Measurements from ENCODE around the gene RAD51B. TPM values are rescaled to one million over a fixed set of nuclear protein-coding genes. Genes with fewer than 3 reads are reported as not detected.
A peak's percentile ranks its signal among the peaks of the same experiment; 100 is the strongest.

Gene RAD51B
- total RNA-seq, 1 experiment from 2014 or later, result 14.2 TPM

DNA sequence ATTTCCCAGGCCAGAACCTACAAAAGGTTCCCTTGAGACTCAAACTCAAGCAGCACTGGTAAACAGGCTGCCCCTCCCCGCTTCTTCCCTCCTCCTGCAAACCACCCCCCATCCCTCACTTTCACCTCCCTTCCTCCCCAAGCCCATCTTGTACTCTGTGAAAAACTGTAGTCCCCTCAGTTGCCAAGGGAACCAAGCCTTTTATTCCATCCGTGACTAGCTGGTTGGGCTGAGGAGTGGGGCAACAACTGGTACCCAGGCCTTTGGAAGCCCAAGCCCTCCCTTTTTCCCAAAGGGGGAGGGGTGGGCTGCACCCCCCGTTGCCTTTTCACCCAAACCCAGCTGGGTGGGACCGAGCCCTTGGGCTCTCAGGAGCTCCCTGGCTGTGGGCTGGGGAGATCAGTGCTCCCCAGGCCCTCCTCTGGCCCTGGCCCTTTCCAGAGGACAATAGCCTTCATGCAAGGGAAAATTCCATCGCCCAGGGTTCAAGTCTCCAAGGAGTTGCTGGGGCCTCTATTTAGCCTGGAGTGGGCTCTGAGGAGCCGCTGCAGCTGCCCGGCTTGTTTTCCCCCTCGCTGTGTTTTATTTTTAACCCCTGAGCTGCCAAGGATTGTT is 911.3 kb downstream of the RAD51B start:
- no peaks in the 10 kb centered on the region for H3K36me3 Mint-ChIP-seq
- ChIA-PET CTCF (interaction anchor here (0.5 to 1.7 kb wide), 9 partner anchors 12 to 368 kb away, joined by 3 to 6 read pairs (median 4); no protein-coding TSS in a partner anchor), POLR2A (interaction anchor here (0.7 to 1.4 kb wide), 2 partner anchors 32 to 62 kb away, joined by 6 to 12 read pairs; partner anchors contain the start of gene ZFP36L1)
- ATAC-seq, result peak; percentile 83
- H3K4me3 Mint-ChIP-seq, result no peak overlapping the region
- peaks cover 3% of the 10 kb centered on the region; the same call in 1 of the 2 replicates for H3K9me3 Mint-ChIP-seq
- no peak overlapping the region for H3K27ac Mint-ChIP-seq
- no peaks in the 10 kb centered on the region for H3K27me3 Mint-ChIP-seq (ENCODE audit: low read depth)
- DNase-seq (ENCODE audit: low spot score), result peak; percentile 27
- TF ChIP-seq ZNF423 (CRISPR knock-in tag; IDR thresholded peaks at IDR 0.05) (peak; percentile 88), SP1 (CRISPR knock-in tag; conservative IDR thresholded peaks at IDR 0.05) (0 out of 2 replicates have a peak, but pooled peaks have one; percentile 32), HMGA2 (CRISPR knock-in tag; IDR thresholded peaks at IDR 0.05) (peak; percentile 51), ZNF263 (CRISPR knock-in tag; IDR thresholded peaks at IDR 0.05; ENCODE audit: low read depth) (peak; percentile 71; the same call in 1 of the 2 replicates), CREB1 (CRISPR knock-in tag; IDR thresholded peaks at IDR 0.05) (no peak), CBFB (CRISPR knock-in tag; IDR thresholded peaks at IDR 0.05; ENCODE audit: low read depth) (no peak)
- peaks cover 29% of the 10 kb centered on the region for H3K4me1 Mint-ChIP-seq

DNA sequence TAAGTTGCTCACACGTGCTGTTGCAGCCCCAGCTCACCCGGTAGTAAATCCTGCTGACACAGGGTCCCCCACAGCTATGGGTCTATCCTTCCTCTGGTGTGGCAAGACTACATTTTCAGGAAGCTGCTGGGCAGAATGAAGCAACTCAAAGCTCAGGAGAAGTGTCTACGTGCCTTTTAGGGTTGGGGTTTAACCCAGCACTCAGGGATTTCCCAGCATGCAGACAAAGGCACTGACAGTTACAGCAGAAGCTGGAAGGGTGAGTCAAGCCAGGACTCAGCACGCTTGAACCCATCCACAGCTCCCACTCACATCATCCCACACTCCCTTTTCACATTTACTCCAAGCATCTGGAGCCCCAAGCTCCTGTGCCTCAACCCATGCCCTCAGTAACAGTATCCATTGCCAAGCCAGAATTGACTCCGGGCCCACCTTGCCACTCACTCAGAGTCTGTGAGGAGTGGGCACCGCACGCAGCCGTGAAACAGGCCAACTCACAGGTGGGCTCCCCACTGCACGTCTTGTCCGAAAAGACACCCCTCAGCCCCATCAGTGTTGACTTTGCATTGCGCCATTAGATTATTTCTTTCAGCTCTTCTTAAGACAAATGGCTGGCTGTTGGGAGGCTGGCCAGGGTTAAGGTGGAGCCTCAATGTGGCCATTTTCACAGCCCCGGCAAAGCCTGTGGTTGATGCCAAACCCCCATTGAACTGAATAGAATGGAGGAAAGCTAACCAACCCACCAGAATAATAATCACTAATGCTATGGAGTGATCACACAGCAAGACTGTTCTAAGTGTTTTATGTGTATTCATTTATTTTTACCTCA is 913.7 kb downstream of the RAD51B start:
- Mint-ChIP-seq H3K4me1 (peaks cover 41% of the 10 kb centered on the region), H3K36me3 (no peaks in the 10 kb centered on the region), H3K4me3 (no peak overlapping the region), H3K27ac (no peak overlapping the region), H3K27me3 (ENCODE audit: low read depth) (no peaks in the 10 kb centered on the region; the same call in 1 of the 2 replicates), H3K9me3 (no peaks in the 10 kb centered on the region)
- no peak for TF ChIP-seq ESRRA (CRISPR knock-in tag; IDR thresholded peaks at IDR 0.05; ENCODE audit: borderline replicate concordance)
- no peak for TF ChIP-seq NR3C1 (CRISPR knock-in tag; conservative IDR thresholded peaks at IDR 0.05; ENCODE audit: low read depth)
- TF ChIP-seq ZNF281 (CRISPR knock-in tag; IDR thresholded peaks at IDR 0.05), result no peak
- TF ChIP-seq, protein P1, sequence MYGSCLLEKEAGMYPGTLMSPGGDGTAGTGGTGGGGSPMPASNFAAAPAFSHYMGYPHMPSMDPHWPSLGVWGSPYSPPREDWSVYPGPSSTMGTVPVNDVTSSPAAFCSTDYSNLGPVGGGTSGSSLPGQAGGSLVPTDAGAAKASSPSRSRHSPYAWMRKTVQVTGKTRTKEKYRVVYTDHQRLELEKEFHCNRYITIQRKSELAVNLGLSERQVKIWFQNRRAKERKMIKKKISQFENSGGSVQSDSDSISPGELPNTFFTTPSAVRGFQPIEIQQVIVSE (CRISPR knock-in tag; IDR thresholded peaks at IDR 0.05; ENCODE audit: borderline replicate concordance), result no peak
- TF ChIP-seq, protein P2, sequence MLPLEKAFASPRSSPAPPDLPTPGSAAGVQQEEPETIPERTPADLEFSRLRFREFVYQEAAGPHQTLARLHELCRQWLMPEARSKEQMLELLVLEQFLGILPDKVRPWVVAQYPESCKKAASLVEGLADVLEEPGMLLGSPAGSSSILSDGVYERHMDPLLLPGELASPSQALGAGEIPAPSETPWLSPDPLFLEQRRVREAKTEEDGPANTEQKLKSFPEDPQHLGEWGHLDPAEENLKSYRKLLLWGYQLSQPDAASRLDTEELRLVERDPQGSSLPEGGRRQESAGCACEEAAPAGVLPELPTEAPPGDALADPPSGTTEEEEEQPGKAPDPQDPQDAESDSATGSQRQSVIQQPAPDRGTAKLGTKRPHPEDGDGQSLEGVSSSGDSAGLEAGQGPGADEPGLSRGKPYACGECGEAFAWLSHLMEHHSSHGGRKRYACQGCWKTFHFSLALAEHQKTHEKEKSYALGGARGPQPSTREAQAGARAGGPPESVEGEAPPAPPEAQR (CRISPR knock-in tag; IDR thresholded peaks at IDR 0.05), result no peak
- TF ChIP-seq PRRX2 (CRISPR knock-in tag; IDR thresholded peaks at IDR 0.05), result no peak
- CTCF ChIA-PET, result interaction anchor here (0.8 to 1.2 kb wide), 2 partner anchors 57 to 374 kb away, joined by 3 read pairs; no protein-coding TSS in a partner anchor
- POLR2A ChIA-PET, result no interaction called here
- no peak for ATAC-seq
- no peak for DNase-seq (ENCODE audit: low spot score)

DNA sequence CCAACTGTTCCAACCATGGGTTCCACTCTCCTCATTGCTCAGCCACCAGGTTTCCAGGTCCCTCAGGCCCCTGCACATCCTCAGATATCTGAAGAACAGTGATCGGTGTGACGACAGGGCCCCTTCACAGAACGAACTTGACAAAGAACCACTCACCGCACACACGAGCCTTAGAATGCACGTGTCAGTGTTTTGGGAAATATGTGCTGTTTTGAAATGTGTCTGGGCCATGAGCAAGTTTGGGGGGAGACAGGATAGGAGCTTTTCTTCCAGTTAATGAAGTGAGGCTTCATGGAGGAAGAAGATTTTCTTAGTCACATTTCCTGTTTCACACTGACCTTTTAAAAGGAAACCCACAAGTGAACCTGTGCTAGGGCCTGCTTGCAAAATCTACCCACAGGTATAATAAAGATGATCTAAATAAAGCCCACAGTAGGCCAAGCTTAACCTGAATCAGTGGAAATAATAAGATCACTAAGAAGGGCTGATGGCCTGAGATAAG is 914.7 kb downstream of the RAD51B start:
- no peaks in the 10 kb centered on the region for H3K36me3 Mint-ChIP-seq
- no peak overlapping the region for H3K27ac Mint-ChIP-seq
- no peak overlapping the region for H3K4me3 Mint-ChIP-seq
- no peak for ATAC-seq
- DNase-seq (ENCODE audit: low spot score), result no peak
- no peaks in the 10 kb centered on the region for H3K9me3 Mint-ChIP-seq
- H3K27me3 Mint-ChIP-seq (ENCODE audit: low read depth), result no peaks in the 10 kb centered on the region; the same call in 1 of the 2 replicates
- ChIA-PET POLR2A (no interaction called here), CTCF (no interaction called here)
- peaks cover 41% of the 10 kb centered on the region for H3K4me1 Mint-ChIP-seq
- TF ChIP-seq ZNF396 (CRISPR knock-in tag; IDR thresholded peaks at IDR 0.05; ENCODE audit: borderline replicate concordance) (no peak), FOXP1 (CRISPR knock-in tag; IDR thresholded peaks at IDR 0.05; ENCODE audit: borderline replicate concordance) (no peak), NFATC4 (CRISPR knock-in tag; IDR thresholded peaks at IDR 0.05) (no peak), ETV6 (CRISPR knock-in tag; IDR thresholded peaks at IDR 0.05) (no peak), NFE2L1 (CRISPR knock-in tag; IDR thresholded peaks at IDR 0.05) (no peak), TEAD4 (CRISPR knock-in tag; IDR thresholded peaks at IDR 0.05) (no peak), CREB1 (CRISPR knock-in tag; IDR thresholded peaks at IDR 0.05) (no peak), ATF6 (CRISPR knock-in tag; IDR thresholded peaks at IDR 0.05) (no peak), CBFB (CRISPR knock-in tag; IDR thresholded peaks at IDR 0.05; ENCODE audit: low read depth) (no peak)
- TF ChIP-seq, protein P3, sequence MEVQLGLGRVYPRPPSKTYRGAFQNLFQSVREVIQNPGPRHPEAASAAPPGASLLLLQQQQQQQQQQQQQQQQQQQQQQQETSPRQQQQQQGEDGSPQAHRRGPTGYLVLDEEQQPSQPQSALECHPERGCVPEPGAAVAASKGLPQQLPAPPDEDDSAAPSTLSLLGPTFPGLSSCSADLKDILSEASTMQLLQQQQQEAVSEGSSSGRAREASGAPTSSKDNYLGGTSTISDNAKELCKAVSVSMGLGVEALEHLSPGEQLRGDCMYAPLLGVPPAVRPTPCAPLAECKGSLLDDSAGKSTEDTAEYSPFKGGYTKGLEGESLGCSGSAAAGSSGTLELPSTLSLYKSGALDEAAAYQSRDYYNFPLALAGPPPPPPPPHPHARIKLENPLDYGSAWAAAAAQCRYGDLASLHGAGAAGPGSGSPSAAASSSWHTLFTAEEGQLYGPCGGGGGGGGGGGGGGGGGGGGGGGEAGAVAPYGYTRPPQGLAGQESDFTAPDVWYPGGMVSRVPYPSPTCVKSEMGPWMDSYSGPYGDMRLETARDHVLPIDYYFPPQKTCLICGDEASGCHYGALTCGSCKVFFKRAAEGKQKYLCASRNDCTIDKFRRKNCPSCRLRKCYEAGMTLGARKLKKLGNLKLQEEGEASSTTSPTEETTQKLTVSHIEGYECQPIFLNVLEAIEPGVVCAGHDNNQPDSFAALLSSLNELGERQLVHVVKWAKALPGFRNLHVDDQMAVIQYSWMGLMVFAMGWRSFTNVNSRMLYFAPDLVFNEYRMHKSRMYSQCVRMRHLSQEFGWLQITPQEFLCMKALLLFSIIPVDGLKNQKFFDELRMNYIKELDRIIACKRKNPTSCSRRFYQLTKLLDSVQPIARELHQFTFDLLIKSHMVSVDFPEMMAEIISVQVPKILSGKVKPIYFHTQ (CRISPR knock-in tag; IDR thresholded peaks at IDR 0.05), result no peak
